KMS-11 (cell line): ENCODE data around the gene EAF1.
A peak's percentile ranks its signal among the peaks of the same experiment; 100 is the strongest.

ENCODE experiments used
- H2AFZ ChIP-seq: fragments of 200-600 bp; sonication (generic); 2 replicates; pipeline ENCODE4 v1.6.1; 2016; ENCODE audit warnings: antibody characterized with exemption, mixed run types, low read depth
- H3K27ac ChIP-seq: fragments of 200-600 bp; sonication (generic); 2 replicates; pipeline ENCODE4 v1.6.1; 2016; ENCODE audit warnings: mild to moderate bottlenecking, mixed run types
- H3K27me3 ChIP-seq: fragments of 200-600 bp; sonication (generic); 2 replicates; pipeline ENCODE4 v1.6.1; 2017; ENCODE audit warnings: mild to moderate bottlenecking, low read depth, mixed run types, moderate library complexity; ENCODE audit not compliant: insufficient read depth
- H3K36me3 ChIP-seq: fragments of 200-600 bp; sonication (generic); 2 replicates; pipeline ENCODE4 v1.6.1; 2017; ENCODE audit warnings: mild to moderate bottlenecking, mixed run types; ENCODE audit not compliant: insufficient read depth
- H3K4me1 ChIP-seq: fragments of 200-600 bp; sonication (generic); 2 replicates; pipeline ENCODE4 v1.6.1; 2016; ENCODE audit warnings: mild to moderate bottlenecking, low read depth, mixed run types; ENCODE audit not compliant: poor library complexity, severe bottlenecking
- H3K4me2 ChIP-seq: fragments of 200-600 bp; sonication (generic); 2 replicates; pipeline ENCODE4 v1.7.0; 2016; ENCODE audit warnings: mild to moderate bottlenecking, mixed run types
- H3K4me3 ChIP-seq: fragments of 200-600 bp; sonication (generic); IDR thresholded peaks from 2 replicates; pipeline ENCODE4 v1.6.1; 2017; ENCODE audit warnings: low read depth, low read length, mixed read lengths; ENCODE audit not compliant: insufficient read depth
- H3K79me2 ChIP-seq: fragments of 200-600 bp; sonication (generic); 2 replicates; pipeline ENCODE4 v1.6.1; 2016; ENCODE audit warnings: low read depth, mixed run types; ENCODE audit not compliant: insufficient read depth
- H3K9ac ChIP-seq: fragments of 200-600 bp; sonication (generic); 2 replicates; pipeline ENCODE4 v1.6.1; 2016; ENCODE audit warnings: mild to moderate bottlenecking, mixed run types
- H4K20me1 ChIP-seq: fragments of 200-600 bp; sonication (generic); 2 replicates; pipeline ENCODE4 v1.6.1; 2016; ENCODE audit warnings: mild to moderate bottlenecking, mixed run types; ENCODE audit not compliant: insufficient read depth
- TF ChIP-seq, protein P1 (sequence below): fragments of 200-600 bp; sonication (generic); conservative IDR thresholded peaks from 2 replicates; pipeline ENCODE4 v1.6.1; 2017; ENCODE audit warnings: low read depth, mild to moderate bottlenecking, antibody characterized with exemption, low read length, moderate library complexity, mixed read lengths

Gene EAF1

GRCh38 chr3:15458212-15458780, 30.9 kb downstream of the EAF1 start:
- Histone ChIP-seq H3K79me2 (no peaks in the 10 kb centered on the region), H2AFZ (no peak overlapping the region), H3K4me3 (no peak overlapping the region), H3K4me1 (peaks cover 13% of the 10 kb centered on the region), H3K9ac (no peak overlapping the region), H3K36me3 (no peaks in the 10 kb centered on the region), H3K27me3 (no peaks in the 10 kb centered on the region), H3K27ac (no peak overlapping the region), H4K20me1 (no peaks in the 10 kb centered on the region), H3K4me2 (no peak overlapping the region)
- TF ChIP-seq, protein P1, sequence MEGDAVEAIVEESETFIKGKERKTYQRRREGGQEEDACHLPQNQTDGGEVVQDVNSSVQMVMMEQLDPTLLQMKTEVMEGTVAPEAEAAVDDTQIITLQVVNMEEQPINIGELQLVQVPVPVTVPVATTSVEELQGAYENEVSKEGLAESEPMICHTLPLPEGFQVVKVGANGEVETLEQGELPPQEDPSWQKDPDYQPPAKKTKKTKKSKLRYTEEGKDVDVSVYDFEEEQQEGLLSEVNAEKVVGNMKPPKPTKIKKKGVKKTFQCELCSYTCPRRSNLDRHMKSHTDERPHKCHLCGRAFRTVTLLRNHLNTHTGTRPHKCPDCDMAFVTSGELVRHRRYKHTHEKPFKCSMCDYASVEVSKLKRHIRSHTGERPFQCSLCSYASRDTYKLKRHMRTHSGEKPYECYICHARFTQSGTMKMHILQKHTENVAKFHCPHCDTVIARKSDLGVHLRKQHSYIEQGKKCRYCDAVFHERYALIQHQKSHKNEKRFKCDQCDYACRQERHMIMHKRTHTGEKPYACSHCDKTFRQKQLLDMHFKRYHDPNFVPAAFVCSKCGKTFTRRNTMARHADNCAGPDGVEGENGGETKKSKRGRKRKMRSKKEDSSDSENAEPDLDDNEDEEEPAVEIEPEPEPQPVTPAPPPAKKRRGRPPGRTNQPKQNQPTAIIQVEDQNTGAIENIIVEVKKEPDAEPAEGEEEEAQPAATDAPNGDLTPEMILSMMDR = no peak

- no peak overlapping the region for H3K4me3 ChIP-seq
- no peak overlapping the region; the same call in 1 of the 2 replicates for H3K27ac ChIP-seq
- no peaks in the 10 kb centered on the region for H3K79me2 ChIP-seq
- TF ChIP-seq, protein P1 = no peak
- H3K4me1 ChIP-seq = peaks cover 13% of the 10 kb centered on the region
- peak overlapping the region; percentile 21; the same call in 1 of the 2 replicates for H3K4me2 ChIP-seq
- no peaks in the 10 kb centered on the region for H3K36me3 ChIP-seq
- no peak overlapping the region for H2AFZ ChIP-seq
- no peaks in the 10 kb centered on the region for H3K27me3 ChIP-seq
- no peaks in the 10 kb centered on the region for H4K20me1 ChIP-seq
- H3K9ac ChIP-seq = no peak overlapping the region
Observed at GRCh38 chr3:15460891-15461531, 33.6 kb downstream of the EAF1 start.

GRCh38 chr3:15462451-15462850, 35.1 kb downstream of the EAF1 start:
- H2AFZ ChIP-seq = no peak overlapping the region
- no peak overlapping the region for H3K4me3 ChIP-seq
- H3K4me1 ChIP-seq = peaks cover 25% of the 10 kb centered on the region
- TF ChIP-seq, protein P1 = no peak
- no peaks in the 10 kb centered on the region for H3K36me3 ChIP-seq
- H3K27me3 ChIP-seq = no peaks in the 10 kb centered on the region
- no peak overlapping the region for H3K27ac ChIP-seq
- H3K9ac ChIP-seq = no peak overlapping the region
- H3K79me2 ChIP-seq = no peaks in the 10 kb centered on the region
- no peak overlapping the region for H3K4me2 ChIP-seq
- no peaks in the 10 kb centered on the region for H4K20me1 ChIP-seq

DNA sequence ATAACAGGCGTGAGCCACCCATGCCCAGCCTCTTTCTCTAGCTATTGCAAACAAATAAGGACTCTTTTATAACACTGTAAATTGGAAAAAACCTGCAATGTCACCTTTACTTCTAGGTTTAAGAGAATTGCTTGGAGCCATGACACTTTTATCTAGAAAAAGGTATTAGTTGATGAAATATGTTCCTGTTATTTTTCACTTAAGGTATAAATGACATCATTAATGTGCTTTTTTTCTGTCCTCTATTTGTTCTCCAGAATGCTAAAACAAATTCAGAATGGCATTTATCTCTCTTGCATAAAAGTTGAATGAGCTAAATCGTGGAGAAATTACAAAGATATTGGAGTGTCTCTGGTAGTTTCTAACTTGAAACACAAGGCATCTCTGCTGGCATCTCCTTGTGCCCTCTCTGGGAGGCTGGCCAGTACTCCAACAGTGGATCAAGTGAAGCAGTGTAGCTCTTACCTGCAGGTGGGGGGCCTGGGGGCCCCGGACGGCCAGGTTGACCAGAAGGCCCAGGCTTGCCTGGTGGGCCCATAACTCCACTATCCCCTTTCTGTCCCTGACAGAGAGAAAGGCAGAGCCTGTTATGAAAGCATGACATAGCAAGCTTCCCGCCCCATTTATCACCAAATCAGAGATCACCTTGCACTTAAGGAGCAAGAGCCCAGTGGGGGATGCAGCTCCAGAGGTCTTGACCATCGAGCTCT, 38.6 kb downstream of the EAF1 start:
- H3K79me2 ChIP-seq = no peaks in the 10 kb centered on the region
- H3K27ac ChIP-seq = no peak overlapping the region
- no peaks in the 10 kb centered on the region for H3K27me3 ChIP-seq
- no peak overlapping the region for H3K4me3 ChIP-seq
- peaks cover 32% of the 10 kb centered on the region for H3K4me1 ChIP-seq
- no peak overlapping the region for H3K4me2 ChIP-seq
- TF ChIP-seq, protein P1 = no peak
- no peak overlapping the region for H3K9ac ChIP-seq
- no peaks in the 10 kb centered on the region for H3K36me3 ChIP-seq
- H4K20me1 ChIP-seq = no peaks in the 10 kb centered on the region
- no peak overlapping the region for H2AFZ ChIP-seq
